NCI-H1048 (cell line): ENCODE measurements around the gene SNHG17.
"Not testable (repeated sequence)": the region's sequence is repeated elsewhere in the genome, so short reads cannot be mapped to it uniquely, and the experiment has no call there.

ENCODE experiments used
- DNase-seq: peaks from one replicate; lab custom pipeline; 2025; lab: John Stamatoyannopoulos, UW

The SNHG17 gene

GRCh38 chr20:38434770-38435554 lies at the start of gene SNHG17:
TSS of gene SNHG17 (minus strand) at chr20:38435328.
- peak; percentile 58 for DNase-seq

DNA sequence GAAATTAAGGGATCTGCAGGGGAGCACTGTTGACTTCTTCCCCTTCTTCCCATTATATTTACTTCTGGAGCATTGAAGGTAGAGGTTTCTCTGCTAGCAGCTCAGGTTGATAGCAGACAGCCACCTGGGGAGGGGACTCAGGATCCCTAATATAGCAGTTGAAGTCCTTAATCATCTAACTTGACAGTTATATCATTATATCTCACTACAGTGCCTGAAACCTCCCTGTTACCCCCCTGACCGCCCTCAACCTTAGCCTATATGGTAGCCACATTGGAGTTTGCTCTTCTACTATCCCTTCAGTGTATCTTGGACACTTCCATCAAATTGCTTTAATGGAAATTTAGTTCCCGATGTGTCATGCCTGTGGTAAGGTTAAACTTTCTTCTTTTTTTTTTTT lies 44.5 kb upstream of the SNHG17 start:
- DNase-seq: no peak

DNA sequence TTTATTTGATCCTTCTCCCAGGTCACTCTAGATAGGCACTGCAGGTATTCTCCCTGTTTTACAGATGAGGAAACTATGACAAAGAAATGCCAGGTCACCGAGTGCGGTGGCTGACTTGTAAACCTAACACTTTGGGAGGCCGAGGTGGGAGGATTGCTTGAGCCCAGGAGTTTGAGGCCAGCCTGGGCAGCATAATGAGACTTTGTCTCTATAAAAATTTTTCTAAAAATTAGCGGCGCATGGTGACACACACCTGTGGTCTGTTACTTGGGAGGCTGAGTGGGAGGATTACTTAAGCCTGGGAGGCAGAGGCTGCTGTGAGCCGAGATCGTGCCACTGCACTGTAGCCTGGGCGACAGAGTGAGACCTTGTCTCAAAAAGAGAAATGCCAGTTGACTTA lies 42.6 kb upstream of the SNHG17 start:
- DNase-seq: no peak

DNA sequence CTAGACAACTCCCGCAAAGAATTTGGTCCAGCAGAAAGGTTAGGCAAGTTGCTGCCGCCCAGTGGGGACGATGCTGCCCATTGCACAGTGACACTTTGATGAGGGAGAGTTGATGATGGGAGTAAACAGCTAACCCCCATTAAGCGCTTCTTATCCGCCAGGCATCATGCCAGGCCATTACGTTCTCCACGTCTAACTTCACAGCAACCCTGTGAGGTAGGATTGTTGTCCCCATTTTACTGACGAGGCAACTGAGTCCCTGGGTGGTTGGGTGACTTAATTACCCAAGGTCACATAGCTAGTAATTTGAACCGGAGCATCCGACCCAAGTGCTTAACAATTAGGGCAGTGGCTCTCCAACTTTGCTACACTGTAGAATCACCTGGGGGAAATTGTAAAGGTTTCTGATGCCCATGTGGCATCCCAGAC lies 38.3 kb upstream of the SNHG17 start:
- DNase-seq: no peak

GRCh38 chr20:38472513-38473366 lies 37.6 kb upstream of the SNHG17 start, which contains the start of gene RALGAPB:
TSS of gene RALGAPB (plus strand) at chr20:38472843. CDS start at chr20:38488433, 15,590 bp downstream.
- DNase-seq: peak; percentile 98

DNA sequence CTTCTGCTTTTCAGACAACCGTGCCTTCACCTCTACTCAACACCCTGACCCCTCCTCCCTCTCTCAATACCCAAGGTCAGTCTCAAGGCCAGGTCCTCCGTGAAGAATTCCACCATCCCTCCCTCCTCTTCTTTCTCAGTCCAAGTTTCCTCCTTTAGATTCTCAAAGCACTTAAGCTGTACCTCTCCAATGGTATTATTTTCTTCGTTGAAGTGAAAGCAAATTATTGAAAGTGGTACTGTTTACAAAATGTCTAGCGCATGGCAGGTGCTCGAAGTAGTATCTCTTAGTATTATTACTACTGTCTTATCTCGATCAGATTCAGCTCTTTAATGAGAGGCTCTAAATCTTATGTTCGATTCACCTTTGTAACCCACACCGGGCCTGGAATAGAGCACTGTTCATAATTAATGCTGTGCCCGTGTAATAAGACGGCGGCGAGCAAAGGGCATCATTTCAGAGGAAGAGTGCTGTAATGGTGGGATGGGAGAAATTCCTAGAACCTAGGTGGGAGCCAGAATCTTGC lies 36.9 kb upstream of the SNHG17 start:
- DNase-seq: no peak

- no peak for DNase-seq
These were observed 36.1 kb upstream of the SNHG17 start for GRCh38 chr20:38471245-38471644.

DNA sequence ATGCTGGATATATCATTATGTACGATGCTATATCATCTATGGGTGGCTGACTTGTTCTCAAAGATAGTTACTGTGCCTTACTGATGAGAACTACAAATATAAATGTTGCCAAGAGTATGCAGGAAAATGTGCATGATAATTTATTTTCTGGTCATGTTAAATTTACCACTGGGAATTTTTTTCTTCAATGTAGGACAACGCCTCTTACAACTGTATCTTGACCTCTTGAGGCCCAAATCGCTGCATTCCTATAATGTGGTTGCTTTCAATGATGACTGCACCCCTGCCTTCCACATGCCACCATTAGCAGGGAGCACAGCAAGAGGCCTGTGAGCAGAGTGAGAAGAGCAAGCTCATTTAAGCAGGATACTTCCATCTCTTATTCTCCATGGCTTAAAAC lies 31.9 kb upstream of the SNHG17 start:
- no peak for DNase-seq

- no peak for DNase-seq
These were observed 31.0 kb upstream of the SNHG17 start for GRCh38 chr20:38466171-38466570.

DNA sequence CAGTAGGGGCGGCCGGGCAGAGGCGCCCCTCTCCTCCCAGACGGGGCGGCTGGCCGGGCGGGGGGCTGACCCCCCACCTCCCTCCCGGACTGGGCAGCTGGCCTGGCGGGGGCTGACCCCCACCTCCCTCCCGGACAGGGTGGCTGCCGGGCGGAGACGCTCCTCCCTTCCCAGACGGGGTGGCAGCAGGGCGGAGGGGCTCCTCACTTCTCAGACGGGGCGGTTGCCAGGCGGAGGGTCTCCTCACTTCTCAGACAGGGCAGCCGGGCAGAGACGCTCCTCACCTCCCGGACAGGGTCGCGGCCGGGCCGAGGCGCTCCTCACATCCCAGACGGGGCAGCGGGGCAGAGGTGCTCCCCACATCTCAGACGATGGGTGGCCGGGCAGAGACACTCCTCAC lies 26.4 kb upstream of the SNHG17 start:
- not testable (repeated sequence) for DNase-seq

DNA sequence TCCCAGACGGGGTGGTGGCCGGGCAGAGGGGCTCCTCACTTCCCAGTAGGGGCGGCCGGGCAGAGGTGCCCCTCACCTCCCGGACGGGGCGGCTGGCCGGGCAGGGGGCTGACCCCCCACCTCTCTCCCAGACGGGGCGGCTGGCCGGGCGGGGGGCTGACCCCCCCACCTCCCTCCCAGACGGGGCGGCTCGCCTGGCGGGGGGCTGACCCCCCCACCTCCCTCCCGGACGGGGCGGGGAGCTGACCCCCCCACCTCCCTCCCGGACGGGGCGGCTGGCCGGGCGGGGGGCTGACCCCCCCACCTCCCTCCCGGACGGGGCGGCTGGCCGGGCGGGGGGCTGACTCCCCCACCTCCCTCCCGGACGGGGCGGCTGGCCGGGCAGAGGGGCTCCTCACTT lies 26.0 kb upstream of the SNHG17 start:
- DNase-seq: not testable (repeated sequence)

GRCh38 chr20:38460631-38461030 lies 25.5 kb upstream of the SNHG17 start:
- DNase-seq: not testable (repeated sequence)

- DNase-seq: peak; percentile 15
These were observed 25.0 kb upstream of the SNHG17 start for GRCh38 chr20:38460040-38460623.

- no peak for DNase-seq
These were observed 23.2 kb upstream of the SNHG17 start for GRCh38 chr20:38458314-38458713.

GRCh38 chr20:38454556-38455473 lies 19.7 kb upstream of the SNHG17 start:
- no peak for DNase-seq

- DNase-seq: no peak
These were observed 18.8 kb upstream of the SNHG17 start for GRCh38 chr20:38453941-38454340.

- DNase-seq: no peak
These were observed 17.9 kb upstream of the SNHG17 start for GRCh38 chr20:38452880-38453624.

DNA sequence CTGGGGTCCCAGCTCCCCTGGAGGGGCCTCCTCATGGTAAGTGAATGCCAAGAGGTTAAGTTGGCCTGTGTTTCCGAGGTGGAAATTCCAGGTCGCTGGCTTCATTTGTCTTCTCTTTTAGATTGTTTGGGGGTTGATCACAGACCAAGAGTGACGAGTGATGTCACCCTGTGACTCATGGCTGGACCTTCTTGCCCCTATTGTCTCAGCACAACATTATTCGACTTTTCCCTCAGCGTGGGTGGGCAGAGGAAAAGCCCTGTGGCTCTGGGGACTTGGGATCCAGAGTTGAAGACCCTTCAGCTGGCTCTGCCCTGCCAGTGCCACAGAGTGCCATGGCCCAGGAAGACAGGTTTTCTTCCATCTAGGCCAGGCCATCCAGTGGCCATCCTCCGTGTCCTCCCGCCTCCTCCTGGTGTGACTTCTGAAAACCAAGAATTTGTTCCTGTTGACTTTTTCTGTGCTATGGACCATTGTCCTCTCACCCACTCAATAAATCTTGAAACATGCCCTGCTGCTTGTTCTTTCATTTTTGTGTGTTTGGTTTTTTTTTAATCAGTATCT lies 15.4 kb upstream of the SNHG17 start:
- DNase-seq: no peak

DNA sequence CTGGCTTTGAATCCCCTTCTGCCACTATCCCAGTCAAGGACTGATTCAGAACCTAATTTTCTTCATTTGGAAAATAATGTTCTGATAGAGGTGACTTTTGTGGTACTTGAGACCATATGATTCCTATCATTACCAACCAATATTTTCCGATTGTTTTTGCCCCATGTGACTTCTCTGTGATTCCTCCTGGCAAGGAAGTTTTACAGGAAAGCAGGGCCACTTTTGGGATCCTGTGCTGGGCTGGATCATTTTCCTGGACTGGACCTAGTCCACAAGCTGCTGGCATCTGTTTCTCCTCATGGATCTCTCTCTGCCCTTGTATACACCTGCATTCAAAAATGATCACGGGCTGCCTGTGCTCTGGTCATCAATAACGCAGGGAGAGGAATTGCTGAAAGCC lies 13.9 kb upstream of the SNHG17 start:
- no peak for DNase-seq
